ENCODE data around the gene OXNAD1. TPM values are rescaled to one million over a fixed set of nuclear protein-coding genes. Genes with fewer than 3 reads are reported as not detected.

The OXNAD1 gene
- total and polyA plus RNA-seq, 2 donors: 6.1 to 31.6 TPM

Other genes starting within 250 kb of the OXNAD1 start
- 6.0 TPM for gene GALNT15, start 90.5 kb upstream of the OXNAD1 start, total RNA-seq
- gene GALNT15, start 90.5 kb upstream of the OXNAD1 start, polyA plus RNA-seq: 121 TPM
- gene DPH3, start 269 bp upstream of the OXNAD1 start, total RNA-seq: 20.9 TPM
- 20.0 TPM for gene DPH3, start 269 bp upstream of the OXNAD1 start, polyA plus RNA-seq
- 26.3 TPM for gene RFTN1, start 248.5 kb downstream of the OXNAD1 start, total RNA-seq
- gene RFTN1, start 248.5 kb downstream of the OXNAD1 start, polyA plus RNA-seq: 26.7 TPM